KOPT-K1 (cell line): ENCODE data around the gene RGMA.
A peak's percentile ranks its signal among the peaks of the same experiment; 100 is the strongest.

Source experiments
- H3K27ac ChIP-seq: fragments of 200-600 bp; sonication (generic); 2 replicates; pipeline ENCODE4 v1.5.1; 2016; ENCODE audit warnings: antibody characterized with exemption, mild to moderate bottlenecking, low read depth, low read length; ENCODE audit not compliant: poor library complexity, severe bottlenecking
- H3K36me3 ChIP-seq: fragments of 200-600 bp; sonication (generic); 2 replicates; pipeline ENCODE4 v1.5.1; 2017; ENCODE audit warnings: antibody characterized with exemption, mild to moderate bottlenecking, low read length, moderate library complexity; ENCODE audit not compliant: insufficient read depth
- H3K9me3 ChIP-seq: fragments of 200-600 bp; sonication (generic); 2 replicates; pipeline ENCODE4 v1.5.1; 2017; ENCODE audit warnings: antibody characterized with exemption, low read length, mild to moderate bottlenecking; ENCODE audit not compliant: insufficient read depth, poor library complexity, severe bottlenecking

Gene RGMA, protein sequence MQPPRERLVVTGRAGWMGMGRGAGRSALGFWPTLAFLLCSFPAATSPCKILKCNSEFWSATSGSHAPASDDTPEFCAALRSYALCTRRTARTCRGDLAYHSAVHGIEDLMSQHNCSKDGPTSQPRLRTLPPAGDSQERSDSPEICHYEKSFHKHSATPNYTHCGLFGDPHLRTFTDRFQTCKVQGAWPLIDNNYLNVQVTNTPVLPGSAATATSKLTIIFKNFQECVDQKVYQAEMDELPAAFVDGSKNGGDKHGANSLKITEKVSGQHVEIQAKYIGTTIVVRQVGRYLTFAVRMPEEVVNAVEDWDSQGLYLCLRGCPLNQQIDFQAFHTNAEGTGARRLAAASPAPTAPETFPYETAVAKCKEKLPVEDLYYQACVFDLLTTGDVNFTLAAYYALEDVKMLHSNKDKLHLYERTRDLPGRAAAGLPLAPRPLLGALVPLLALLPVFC

GRCh38 chr15:93088981-93089726 is at the start of gene RGMA:
Gene RGMA, minus strand, starts transcription at chr15:93089211. Its CDS starts 279 bp downstream, at chr15:93088932.
- Histone ChIP-seq H3K27ac (peak within 1 kb of the TSS; percentile 27), H3K36me3 (no peaks in the 10 kb centered on the region), H3K9me3 (peaks cover 6% of the 10 kb centered on the region)

DNA sequence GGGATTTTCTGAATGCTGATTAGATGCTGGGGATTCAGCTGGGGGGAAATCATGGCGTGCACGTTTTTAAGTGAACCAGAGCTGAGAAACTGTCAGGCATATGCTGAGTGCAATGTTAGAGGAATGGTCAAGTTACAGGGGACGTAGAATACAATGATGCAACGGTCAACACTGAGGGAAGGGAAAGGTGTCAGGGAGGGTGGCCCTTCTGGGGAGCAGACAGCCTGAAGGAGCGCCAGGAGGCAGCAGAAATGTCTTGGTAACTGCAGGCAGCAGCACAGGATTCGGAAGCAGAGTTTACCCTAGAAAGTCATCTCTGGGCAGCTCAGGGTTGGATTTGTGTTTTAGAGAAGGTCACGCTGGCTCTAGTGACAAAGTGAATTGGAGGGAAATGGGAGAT is 47.6 kb upstream of the RGMA start:
- H3K27ac ChIP-seq = no peak overlapping the region
- H3K36me3 ChIP-seq = no peaks in the 10 kb centered on the region
- no peaks in the 10 kb centered on the region for H3K9me3 ChIP-seq

- Histone ChIP-seq H3K27ac (no peak overlapping the region), H3K9me3 (no peaks in the 10 kb centered on the region), H3K36me3 (no peaks in the 10 kb centered on the region)
These were observed 47.0 kb upstream of the RGMA start for GRCh38 chr15:93135997-93136397.

GRCh38 chr15:93135459-93135858 is 46.4 kb upstream of the RGMA start:
- no peaks in the 10 kb centered on the region for H3K9me3 ChIP-seq
- H3K36me3 ChIP-seq = no peaks in the 10 kb centered on the region
- H3K27ac ChIP-seq = no peak overlapping the region

GRCh38 chr15:93131485-93132095 is 42.6 kb upstream of the RGMA start:
- Histone ChIP-seq H3K27ac (no peak overlapping the region), H3K9me3 (no peaks in the 10 kb centered on the region), H3K36me3 (no peaks in the 10 kb centered on the region)

GRCh38 chr15:93129702-93130488 is 40.9 kb upstream of the RGMA start:
- H3K27ac ChIP-seq = no peak overlapping the region
- no peaks in the 10 kb centered on the region for H3K36me3 ChIP-seq
- H3K9me3 ChIP-seq = no peaks in the 10 kb centered on the region

GRCh38 chr15:93127286-93127685 is 38.3 kb upstream of the RGMA start:
- Histone ChIP-seq H3K36me3 (no peaks in the 10 kb centered on the region), H3K9me3 (no peaks in the 10 kb centered on the region), H3K27ac (no peak overlapping the region)

GRCh38 chr15:93126599-93126998 is 37.6 kb upstream of the RGMA start:
- no peak overlapping the region for H3K27ac ChIP-seq
- H3K9me3 ChIP-seq = no peaks in the 10 kb centered on the region
- H3K36me3 ChIP-seq = no peaks in the 10 kb centered on the region

GRCh38 chr15:93126148-93126547 is 37.1 kb upstream of the RGMA start:
- no peak overlapping the region for H3K27ac ChIP-seq
- H3K9me3 ChIP-seq = no peaks in the 10 kb centered on the region
- H3K36me3 ChIP-seq = no peaks in the 10 kb centered on the region

- Histone ChIP-seq H3K9me3 (no peaks in the 10 kb centered on the region), H3K36me3 (no peaks in the 10 kb centered on the region), H3K27ac (no peak overlapping the region)
These were observed 35.1 kb upstream of the RGMA start for GRCh38 chr15:93124126-93124525.

- Histone ChIP-seq H3K27ac (no peak overlapping the region), H3K9me3 (no peaks in the 10 kb centered on the region), H3K36me3 (no peaks in the 10 kb centered on the region)
These were observed 33.2 kb upstream of the RGMA start for GRCh38 chr15:93121973-93122910.

- H3K36me3 ChIP-seq = no peaks in the 10 kb centered on the region
- no peaks in the 10 kb centered on the region for H3K9me3 ChIP-seq
These were observed 32.1 kb upstream of the RGMA start for GRCh38 chr15:93121107-93121506.

GRCh38 chr15:93118904-93119303 is 29.9 kb upstream of the RGMA start:
- Histone ChIP-seq H3K36me3 (no peaks in the 10 kb centered on the region), H3K27ac (no peak overlapping the region), H3K9me3 (no peaks in the 10 kb centered on the region)

More at GRCh38 chr15:93121107-93121506, 32.1 kb upstream of the RGMA start:
- no peak overlapping the region for H3K27ac ChIP-seq

DNA sequence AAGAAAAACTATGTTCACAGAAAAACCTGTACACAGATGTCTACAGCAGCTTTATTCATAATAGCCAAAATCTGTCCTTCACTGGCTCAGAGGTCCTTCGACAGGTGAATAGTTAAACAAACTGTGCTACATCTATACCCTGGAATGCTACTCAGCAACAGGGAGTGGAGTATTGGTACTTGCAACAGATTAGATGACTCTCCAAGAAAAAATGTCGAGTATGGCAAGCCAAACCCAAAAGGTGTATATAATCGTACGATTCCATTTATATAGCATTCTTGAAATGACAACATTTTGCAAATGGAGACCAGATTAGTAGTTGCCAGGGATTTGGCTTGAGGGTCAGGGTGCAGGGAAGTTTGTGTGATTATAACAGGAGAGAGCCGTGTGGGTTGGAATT is 22.4 kb upstream of the RGMA start:
- Histone ChIP-seq H3K27ac (no peak overlapping the region), H3K36me3 (no peaks in the 10 kb centered on the region), H3K9me3 (no peaks in the 10 kb centered on the region)
